Mammary epithelial cell (primary cell): ENCODE data around the gene WNT7A.

Experiments used
- EZH2 ChIP-seq: IDR thresholded peaks from 2 replicates; pipeline ENCODE4 v1.6.1; 2012; ENCODE audit warnings: low read length, inconsistent platforms, borderline replicate concordance
- TF ChIP-seq, protein P1 (sequence below), 2 donors: IDR thresholded peaks in 1 of 2; conservative IDR thresholded peaks in 1 of 2; 2 replicates each; pipeline ENCODE4 v1.5.1; 2011 to 2012; ENCODE audit warnings: inconsistent platforms in 2 of 2, low read length in 2 of 2, mild to moderate bottlenecking in 2 of 2, control low read depth in 1 of 2, low read depth in 1 of 2; ENCODE audit not compliant: insufficient read depth in 1 of 2; ENCODE audit errors: extremely low read depth in 1 of 2

DNA sequence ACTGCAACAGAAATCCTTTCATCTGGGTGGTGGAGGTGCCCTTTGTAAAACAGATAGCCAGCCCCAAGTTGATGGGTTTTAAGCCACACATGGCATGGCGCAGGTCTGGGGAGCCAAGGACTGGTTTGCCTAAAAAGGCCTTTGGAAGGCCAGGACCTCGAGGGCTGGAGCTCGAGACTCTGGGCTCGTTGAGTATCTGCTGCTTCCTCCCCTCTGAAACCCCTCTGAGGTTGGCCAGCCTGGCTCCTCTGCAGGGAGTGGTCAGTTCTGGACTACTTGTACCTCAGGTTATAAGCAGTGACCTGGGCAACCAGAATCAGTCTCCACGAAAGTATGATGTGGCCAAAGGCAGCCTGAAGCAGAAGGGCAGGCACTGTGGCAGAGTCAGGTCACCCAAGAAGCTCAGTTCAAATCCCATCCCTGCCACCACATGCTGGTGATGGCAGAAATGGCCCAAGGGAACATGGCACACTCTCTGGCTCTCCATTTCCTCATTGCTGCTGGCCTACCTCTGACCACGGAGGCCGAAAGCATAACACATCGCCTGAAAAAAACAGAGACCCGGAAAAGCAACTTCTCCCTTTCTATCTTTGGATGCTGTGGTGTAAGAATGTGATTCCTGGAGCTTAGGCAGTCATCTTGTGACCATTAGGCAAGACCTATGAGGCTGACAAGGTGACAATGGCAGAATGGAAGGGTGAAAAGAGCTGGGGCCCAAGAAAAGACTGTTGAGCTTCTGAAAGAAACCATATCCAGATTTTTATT lies 51.2 kb downstream of the WNT7A start:
- TF ChIP-seq, protein P1, sequence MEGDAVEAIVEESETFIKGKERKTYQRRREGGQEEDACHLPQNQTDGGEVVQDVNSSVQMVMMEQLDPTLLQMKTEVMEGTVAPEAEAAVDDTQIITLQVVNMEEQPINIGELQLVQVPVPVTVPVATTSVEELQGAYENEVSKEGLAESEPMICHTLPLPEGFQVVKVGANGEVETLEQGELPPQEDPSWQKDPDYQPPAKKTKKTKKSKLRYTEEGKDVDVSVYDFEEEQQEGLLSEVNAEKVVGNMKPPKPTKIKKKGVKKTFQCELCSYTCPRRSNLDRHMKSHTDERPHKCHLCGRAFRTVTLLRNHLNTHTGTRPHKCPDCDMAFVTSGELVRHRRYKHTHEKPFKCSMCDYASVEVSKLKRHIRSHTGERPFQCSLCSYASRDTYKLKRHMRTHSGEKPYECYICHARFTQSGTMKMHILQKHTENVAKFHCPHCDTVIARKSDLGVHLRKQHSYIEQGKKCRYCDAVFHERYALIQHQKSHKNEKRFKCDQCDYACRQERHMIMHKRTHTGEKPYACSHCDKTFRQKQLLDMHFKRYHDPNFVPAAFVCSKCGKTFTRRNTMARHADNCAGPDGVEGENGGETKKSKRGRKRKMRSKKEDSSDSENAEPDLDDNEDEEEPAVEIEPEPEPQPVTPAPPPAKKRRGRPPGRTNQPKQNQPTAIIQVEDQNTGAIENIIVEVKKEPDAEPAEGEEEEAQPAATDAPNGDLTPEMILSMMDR (conservative IDR thresholded peaks at IDR 0.05 in 1 of 2, IDR thresholded peaks at IDR 0.05 in 1 of 2; ENCODE audit: extremely low read depth in 1 of 2, insufficient read depth in 1 of 2, low read depth in 1 of 2, low read length in 2 of 2) = no peak
- no peak for TF ChIP-seq EZH2
